Stimulated activated CD8-positive, alpha-beta memory T cell treated with anti-CD3 and anti-CD28 coated beads, Interleukin-15, amount 100 ng/mL, for 1 hour (primary cell): ENCODE results near the gene ANKRD24.
"Not testable (repeated sequence)": the region's sequence is repeated elsewhere in the genome, so short reads cannot be mapped to it uniquely, and the experiment has no call there.

Experiments
- DNase-seq: peaks from one replicate; pipeline ENCODE4 v3.0.0-alpha.2; 2020; ENCODE audit warnings: low read depth

Gene ANKRD24

DNA sequence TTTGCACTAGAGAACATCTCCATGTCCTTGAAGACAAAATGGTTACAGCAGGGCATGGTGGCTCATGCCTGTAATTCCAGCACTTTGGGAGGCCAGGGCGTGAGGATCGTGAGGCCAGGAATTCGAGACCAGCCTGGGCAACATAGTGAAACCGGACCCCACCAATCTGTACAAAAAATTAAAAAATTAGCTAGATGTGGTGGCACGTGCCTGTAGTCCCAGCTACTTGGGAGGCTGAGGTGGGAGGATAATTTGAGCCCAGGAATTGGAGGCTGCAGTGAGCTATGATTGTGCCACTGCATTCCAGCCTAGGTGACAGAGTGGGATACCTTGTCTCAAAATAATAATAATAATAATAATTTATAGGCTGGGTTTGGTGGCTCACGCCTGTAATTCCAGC is 47.7 kb downstream of the ANKRD24 start:
- DNase-seq = not testable (repeated sequence)

GRCh38 chr19:4231521-4231920 is 49.0 kb downstream of the ANKRD24 start:
- DNase-seq = not testable (repeated sequence)

DNA sequence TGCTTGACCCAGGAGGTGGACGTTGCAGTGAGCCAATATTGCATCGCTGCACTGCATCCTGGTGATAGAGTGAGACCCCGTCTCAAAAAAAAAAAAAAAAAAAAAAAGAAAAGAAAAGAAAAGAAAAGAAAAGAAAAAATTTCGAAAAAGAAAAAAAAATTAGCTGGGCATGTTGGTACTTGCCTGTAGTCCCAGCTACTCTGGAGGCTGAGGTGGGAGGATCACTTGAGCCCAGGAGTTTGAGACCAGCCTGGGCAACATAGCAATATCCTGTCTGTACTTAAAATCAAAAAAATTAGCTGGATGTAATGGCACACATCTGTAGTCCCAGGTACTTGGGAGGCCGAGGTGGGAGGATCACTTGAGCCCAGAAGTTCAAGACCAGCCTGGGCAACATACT is 49.6 kb downstream of the ANKRD24 start:
- not testable (repeated sequence) for DNase-seq

DNA sequence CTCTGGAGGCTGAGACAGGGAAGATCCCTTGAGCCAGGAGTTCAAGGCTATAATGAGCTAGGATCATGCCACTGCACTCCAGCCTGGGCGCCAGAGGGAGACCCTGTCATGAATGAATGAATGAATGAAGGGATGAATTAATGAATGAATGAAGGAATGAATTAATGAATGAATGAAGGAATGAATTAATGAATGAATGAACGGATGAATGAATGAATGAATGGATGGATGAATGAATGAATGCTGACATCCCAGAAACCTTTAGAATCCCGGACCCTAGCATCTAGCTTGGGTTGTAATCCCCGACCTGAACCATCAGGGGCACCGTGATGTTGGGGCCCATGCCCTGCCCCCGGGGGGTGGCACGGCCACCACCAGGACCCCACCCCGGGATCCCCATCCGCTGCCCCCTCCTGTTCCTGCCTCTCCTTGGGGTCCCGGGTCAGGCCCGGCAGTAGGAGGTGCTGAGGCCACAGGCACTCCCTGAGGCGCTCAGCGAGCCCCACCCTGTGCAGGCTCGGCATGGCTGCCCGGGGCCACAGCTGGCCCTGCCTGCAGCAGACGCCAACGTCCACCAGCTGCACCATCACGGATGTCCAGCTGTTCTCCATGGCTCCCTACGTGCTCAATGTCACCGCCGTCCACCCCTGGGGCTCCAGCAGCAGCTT is 50.3 kb downstream of the ANKRD24 start:
- DNase-seq = no peak

- DNase-seq = peak; percentile 39
Measured at GRCh38 chr19:4233282-4233853, 50.9 kb downstream of the ANKRD24 start.

DNA sequence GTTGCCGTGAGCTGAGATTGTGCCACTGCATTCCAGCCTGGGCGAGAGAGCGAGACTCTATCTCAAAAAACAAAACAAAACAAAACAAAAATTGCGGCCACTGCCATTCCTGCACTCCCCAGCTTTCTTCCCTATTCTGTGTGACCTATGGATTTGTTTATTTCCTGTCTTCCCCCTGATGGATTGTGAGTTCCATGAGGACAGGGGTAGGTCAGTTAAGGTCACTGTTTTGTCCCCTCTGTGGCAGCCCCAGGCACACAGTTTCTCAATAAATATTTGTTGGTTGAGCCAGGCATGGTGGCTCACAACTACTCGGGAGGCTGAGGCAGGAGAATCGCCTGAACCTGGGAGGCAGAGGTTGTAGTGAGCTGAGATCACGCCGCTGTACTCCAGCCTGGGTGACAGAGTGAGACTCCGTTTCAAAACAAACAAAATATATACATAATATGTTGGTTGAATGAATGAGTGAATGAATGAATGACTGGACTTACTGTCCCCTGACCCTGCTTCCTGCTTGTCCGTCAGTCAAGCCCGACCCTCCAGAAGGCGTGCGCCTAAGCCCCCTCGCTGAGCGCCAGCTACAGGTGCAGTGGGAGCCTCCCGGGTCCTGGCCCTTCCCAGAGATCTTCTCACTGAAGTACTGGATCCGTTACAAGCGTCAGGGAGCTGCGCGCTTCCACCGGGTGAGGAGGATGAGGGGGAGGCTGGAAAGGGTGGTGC is 51.8 kb downstream of the ANKRD24 start:
- DNase-seq = no peak

GRCh38 chr19:4234862-4235201 is 52.3 kb downstream of the ANKRD24 start:
- DNase-seq = no peak

GRCh38 chr19:4237510-4237909 is 55.0 kb downstream of the ANKRD24 start:
- DNase-seq = not testable (repeated sequence)

- DNase-seq = no peak
Measured at GRCh38 chr19:4238831-4239230, 56.3 kb downstream of the ANKRD24 start.

DNA sequence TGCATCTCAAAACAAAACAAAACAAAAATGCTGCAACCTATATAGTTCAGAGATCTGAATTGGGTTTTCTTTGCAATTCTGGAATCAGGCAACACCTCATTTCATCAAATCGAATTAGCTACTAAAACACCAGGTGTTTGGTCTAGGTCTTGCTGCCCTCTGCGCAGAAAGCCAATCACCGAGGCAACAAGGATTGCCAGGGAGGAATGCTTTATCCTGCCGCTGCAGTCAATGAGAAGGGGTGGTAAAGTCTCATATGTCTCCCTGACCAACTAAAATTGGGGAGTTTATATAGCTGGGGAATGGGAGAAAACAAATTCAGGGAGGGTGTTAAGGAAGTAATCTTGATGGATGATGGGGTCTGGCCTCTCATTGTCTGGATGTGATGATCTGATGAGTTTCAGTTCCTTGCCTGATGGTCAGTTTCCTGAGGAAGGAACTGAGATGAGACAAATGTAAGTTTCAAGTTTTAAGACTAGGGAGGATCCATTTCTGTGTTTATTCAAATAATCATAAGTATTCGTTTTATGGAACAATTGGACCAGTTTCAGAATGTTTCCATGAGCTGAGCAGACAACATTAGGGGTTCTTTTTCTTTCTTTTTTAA is 59.4 kb downstream of the ANKRD24 start:
- no peak for DNase-seq

GRCh38 chr19:4245938-4246337 is 63.4 kb downstream of the ANKRD24 start:
- not testable (repeated sequence) for DNase-seq

GRCh38 chr19:4246767-4247593 is 64.5 kb downstream of the ANKRD24 start, which contains the start of gene YJU2:
Gene YJU2 (plus strand): TSS chr19:4247080. CDS start chr19:4247147, 67 bp downstream.
- peak; percentile 97 for DNase-seq

DNA sequence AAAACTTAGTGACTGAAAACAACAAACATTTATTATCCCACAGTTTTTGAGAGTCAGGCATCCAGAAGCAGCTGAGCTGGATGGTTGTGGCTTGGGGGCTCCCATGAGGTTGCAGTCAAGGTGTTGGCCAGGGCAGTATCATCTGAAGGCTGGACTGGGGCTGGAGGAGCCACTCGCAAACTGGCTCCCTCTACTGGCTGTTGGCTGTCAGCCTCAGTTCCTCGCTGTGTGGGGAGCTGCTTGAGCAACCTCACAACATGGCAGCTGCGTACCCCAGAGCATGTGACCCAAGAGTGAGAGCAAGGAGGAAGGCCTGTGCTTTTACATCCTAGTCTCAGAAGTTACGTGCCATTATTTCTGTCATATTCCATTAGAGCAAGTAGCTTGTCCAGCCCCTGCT is 74.1 kb downstream of the ANKRD24 start:
- no peak for DNase-seq

- no peak for DNase-seq
Measured at GRCh38 chr19:4257025-4257424, 74.5 kb downstream of the ANKRD24 start.

- DNase-seq = no peak
Measured at GRCh38 chr19:4258181-4258580, 75.7 kb downstream of the ANKRD24 start.

DNA sequence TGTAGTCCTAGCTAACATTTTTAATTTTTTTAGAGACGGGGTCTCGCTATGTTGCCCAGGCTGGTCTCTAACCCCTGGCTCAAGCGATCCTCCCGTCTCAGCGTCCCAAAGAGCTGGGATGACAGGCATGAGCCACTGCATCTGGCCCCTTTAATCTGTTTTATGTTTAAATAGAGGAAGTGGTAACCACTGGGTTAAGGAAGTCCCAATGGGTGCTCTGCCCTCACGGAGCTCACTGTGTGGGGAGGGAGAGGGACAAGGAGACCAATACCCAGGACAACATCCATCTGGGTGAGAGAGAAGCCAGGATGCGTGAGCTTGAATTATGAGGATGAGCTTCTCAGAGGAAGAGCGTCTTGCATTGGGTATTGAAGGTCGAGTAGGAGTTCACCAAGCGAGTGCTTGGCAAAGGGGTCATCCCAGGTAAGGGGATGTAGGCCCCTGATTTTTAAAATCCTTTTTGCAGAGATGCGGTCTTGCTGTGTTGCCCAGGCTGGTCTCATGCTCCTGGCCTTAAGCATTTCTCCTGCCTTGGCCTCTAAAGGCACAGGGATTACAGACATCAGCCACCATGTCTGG is 78.2 kb downstream of the ANKRD24 start:
- no peak for DNase-seq

- DNase-seq = no peak
Measured at GRCh38 chr19:4264812-4265211, 82.3 kb downstream of the ANKRD24 start.

GRCh38 chr19:4266253-4267000 is 83.9 kb downstream of the ANKRD24 start:
- no peak for DNase-seq

- DNase-seq = peak; percentile 42
Measured at GRCh38 chr19:4267101-4267900, 84.8 kb downstream of the ANKRD24 start.
